OCI-LY1 (cell line): Measurements from ENCODE around the gene TRIO.

Experiments
- CTCF ChIP-seq: fragments of 200-600 bp; sonication (generic), shearing (Covaris generic); IDR thresholded peaks from 2 replicates; pipeline ENCODE4 v1.5.1; 2017; ENCODE audit warnings: mild to moderate bottlenecking, antibody characterized with exemption, low read length, moderate library complexity, mixed read lengths
- EZH2 ChIP-seq: fragments of 200-600 bp; sonication (generic), shearing (Covaris generic); IDR thresholded peaks from 2 replicates; pipeline ENCODE4 v1.8.0; 2017; ENCODE audit warnings: borderline replicate concordance, mixed run types, mild to moderate bottlenecking, antibody characterized with exemption, low read length, moderate library complexity, mixed read lengths

GRCh38 chr5:14513266-14513665, 370.1 kb downstream of the TRIO start:
- TF ChIP-seq EZH2 (no peak), CTCF (no peak)
